Measurements from ENCODE around the gene XK. TPM values are rescaled to one million over a fixed set of nuclear protein-coding genes. Genes with fewer than 3 reads are reported as not detected.
"Not testable (repeated sequence)": the region's sequence is repeated elsewhere in the genome, so short reads cannot be mapped to it uniquely, and the experiment has no call there.

XK gene, protein sequence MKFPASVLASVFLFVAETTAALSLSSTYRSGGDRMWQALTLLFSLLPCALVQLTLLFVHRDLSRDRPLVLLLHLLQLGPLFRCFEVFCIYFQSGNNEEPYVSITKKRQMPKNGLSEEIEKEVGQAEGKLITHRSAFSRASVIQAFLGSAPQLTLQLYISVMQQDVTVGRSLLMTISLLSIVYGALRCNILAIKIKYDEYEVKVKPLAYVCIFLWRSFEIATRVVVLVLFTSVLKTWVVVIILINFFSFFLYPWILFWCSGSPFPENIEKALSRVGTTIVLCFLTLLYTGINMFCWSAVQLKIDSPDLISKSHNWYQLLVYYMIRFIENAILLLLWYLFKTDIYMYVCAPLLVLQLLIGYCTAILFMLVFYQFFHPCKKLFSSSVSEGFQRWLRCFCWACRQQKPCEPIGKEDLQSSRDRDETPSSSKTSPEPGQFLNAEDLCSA
- 0.30 and 0.87 TPM in 2 replicates for total RNA-seq

DNA sequence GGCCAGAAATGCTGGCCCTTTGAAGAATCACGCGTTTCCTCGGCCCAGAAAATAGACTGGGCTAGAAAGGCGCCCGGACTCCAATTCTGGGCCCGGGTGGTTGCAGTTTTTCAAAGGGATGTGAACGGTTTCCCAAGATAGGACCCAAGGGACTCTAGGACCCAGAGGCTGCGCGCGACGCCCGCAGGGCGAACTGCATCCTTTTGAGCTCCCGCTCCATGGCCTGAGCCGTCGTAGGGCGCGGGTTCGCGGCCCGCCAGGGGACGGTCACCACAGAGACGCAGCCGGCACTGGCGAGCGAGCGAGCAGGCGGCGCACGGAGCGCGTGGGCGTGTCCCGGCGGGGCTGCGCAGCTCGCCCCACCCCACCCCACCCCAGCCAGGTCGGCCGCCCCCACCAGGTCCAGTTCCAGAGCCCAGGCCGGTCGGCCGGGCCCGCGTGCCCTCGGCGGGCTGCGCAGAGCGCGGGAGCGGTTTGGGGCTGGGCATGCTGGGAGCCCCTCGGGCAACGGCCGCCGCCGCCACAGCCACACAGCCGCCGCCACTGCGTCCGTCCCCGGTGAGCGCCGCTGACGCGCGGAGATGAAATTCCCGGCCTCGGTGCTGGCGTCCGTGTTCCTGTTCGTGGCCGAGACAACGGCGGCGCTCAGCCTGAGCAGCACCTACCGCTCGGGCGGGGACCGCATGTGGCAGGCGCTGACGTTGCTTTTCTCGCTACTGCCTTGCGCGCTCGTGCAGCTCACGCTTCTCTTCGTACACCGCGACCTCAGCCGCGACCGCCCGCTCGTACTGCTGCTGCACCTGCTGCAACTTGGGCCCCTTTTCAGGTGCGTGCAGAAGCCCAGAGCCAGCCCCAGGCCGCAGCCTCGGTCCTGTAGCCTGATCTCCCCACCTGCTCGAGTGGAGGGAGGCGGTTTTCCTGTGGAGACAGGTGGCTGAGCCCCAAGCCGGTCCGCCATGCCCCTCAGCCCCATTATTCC is at the start of gene XK:
Gene XK (plus strand): TSS at position 411 of the 979 bp plus-strand sequence. CDS start 171 bp downstream, at position 582.
- DNase-seq (ENCODE audit: low read depth), result peak; percentile 2

DNA sequence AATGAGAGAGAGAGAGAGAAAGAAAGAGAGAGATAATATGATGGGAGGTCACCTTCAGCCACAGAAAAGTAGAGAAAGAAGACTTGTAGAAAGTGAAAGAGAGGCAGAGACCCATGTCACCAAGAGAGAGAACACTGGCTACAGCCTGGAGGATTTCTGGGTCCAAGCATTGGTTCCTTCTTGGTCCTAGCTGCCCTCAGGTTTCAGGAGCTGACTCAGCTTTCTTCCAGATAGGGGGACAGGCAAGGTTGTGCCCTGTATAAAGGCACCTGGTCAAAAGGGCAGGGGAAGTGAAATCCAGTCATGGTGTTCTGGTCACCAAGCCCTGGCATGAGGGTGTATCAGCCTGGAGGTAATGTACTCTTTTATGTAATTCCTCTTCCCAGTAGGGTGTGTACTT is 47.5 kb upstream of the XK start:
- no peak for DNase-seq (ENCODE audit: low read depth)

GRCh38 chrX:37640142-37640541 is 45.4 kb upstream of the XK start:
- no peak for DNase-seq (ENCODE audit: low read depth)

DNA sequence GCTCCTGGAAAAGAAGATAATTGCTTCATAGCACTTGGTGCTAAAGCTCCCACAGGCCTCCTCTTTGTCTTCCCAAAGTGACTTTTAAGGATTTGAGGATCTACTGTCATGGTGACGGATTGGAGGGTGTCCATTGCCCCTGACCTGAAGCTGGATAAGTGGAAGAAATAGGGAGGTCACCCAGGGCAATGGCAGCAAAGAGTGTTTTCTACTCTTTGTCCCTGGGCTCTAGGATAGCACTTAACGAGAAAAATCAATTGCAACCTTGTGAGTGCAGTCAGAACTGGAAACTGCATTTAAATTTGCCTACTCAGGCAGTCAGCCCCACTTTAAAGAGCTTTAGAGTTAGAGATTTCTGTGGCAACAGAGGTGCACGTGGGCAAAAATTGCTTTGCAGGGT is 43.7 kb upstream of the XK start:
- DNase-seq (ENCODE audit: low read depth), result no peak

DNA sequence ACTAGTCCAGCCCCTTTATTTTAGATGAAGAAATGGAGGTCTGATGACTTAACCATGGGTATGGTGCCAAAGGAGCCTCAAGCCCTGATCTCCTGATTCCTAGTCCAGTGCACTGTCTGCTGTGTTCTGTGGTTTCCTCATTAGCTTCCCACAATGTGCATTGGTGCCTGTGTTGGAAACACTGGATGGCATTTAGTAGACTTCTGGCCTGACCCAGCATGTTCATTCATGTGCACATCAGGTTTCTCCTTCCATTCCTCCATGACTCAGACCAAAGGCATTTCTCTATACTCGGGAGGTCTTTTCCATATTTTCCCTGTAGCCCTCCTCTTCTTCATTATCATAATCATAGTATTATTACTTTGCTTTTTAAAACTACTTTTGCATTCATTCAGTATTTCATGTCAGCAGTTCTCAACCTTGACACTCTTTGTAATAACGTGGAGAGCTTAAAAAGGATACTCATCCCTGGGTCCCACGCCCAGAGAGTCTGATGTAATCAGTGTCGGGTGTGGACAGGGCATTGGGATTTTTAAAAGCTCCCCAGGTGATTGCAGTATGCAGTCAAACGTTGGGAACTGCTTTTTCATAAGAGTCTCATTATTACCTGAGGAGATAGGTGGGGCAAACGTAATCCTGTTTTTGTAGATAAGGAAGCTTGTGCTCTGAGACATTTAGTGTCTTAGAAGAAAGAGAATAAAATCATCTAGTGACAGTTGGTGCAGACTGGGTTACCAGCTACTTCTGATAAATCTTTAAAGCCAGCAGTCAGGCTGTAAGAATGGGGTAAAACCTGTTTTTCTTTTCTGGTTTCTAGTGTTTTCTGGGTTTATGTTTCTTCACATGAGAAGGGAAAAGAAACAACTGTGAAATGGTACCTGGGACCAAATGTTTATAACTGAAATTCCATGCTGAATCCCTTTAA is 40.9 kb upstream of the XK start:
- DNase-seq (ENCODE audit: low read depth), result no peak

DNA sequence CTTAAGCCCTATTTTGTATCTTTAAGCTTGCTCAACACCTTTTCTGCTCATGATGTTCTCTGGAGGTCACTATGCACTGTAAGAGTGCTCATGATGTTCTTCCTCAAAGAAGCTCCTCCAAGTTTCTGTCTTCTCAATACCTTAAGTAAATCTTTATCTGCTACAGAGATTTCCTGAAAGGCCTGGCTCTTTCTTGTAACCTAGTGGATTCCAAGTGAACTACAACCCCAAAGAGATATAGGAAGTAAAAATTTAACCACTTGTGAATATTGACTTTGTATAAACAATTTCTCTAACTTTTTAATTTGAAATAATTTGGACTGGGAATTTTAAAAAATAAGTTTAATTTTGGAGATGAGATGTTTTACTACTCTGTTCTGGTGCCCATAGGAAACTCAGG is 39.3 kb upstream of the XK start:
- no peak for DNase-seq (ENCODE audit: low read depth)

DNA sequence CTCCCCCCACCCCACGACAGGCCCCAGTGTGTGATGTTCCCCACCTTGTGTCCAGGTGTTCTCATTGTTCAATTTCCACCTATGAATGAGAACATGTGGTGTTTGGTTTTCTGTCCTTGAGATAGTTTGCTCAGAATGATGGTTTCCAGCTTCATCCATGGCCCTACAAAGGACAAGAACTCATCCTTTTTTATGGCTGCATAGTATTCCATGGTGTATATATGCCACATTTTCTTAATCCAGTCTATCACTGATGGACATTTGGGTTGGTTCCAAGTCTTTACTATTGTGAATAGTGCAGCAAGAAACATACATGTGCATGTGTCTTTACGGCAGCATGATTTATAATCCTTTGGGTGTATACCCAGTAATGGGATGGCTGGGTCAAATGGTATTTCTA is 34.7 kb upstream of the XK start:
- not testable (repeated sequence) for DNase-seq (ENCODE audit: low read depth)

DNA sequence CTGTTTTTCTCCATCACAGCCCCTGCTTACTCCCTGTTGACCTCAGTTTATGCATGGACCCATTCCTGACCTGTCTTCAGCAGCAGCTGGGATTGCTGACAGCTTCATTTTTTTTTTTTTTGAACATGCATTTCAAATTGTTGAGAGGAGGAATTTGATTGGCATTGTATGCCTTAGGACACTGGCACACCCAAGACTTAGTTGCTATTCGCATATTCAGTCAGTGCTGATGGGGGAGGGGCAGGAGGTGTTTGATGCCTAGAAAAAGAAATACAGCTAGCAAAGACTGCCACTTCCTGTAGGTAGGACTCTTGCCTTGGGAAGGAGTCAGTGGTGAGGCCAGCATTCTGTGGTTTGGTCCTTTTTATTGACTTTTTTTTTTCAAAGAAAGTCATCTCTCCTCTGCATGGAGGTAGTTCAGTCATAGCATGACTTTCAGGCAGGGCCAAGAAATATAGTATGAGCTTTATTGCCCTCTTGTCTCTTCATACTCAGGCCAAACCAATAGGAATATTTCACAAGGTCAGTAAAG is 33.6 kb upstream of the XK start:
- no peak for DNase-seq (ENCODE audit: low read depth)

DNA sequence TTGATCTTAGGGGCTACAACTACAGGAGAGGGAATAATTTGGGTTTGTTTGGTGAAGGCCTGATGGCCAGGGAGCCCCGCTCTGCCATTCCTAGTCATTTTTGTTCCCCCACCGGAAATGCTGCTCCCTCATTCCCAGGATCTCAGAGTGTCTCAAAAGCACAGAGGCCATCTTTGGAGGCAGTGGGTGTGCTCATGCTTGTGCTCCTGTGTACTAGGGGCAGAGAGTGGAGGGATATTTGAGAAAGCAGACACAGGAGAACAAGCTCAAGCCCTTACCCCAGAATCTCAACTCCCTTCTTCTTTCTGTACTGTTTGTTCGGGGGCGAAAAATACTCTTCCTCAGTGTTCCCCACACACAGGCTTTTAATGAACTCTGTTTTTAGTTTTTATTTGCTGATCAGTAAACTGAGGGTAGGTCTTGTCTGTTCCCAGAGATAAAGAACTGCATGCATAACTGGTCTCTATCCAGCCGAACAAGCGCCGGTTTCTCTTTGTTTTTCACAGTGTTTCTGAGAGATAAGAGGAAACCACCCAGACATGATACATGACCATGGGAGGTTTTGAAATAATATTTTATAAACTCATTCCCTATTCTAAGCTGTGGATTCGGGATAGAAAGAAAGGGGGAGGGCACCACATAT is 32.9 kb upstream of the XK start:
- no peak for DNase-seq (ENCODE audit: low read depth)

- DNase-seq (ENCODE audit: low read depth), result no peak
Measured at GRCh38 chrX:37653397-37654085, 32.0 kb upstream of the XK start.

- DNase-seq (ENCODE audit: low read depth), result no peak
Measured at GRCh38 chrX:37658343-37659030, 27.1 kb upstream of the XK start.

DNA sequence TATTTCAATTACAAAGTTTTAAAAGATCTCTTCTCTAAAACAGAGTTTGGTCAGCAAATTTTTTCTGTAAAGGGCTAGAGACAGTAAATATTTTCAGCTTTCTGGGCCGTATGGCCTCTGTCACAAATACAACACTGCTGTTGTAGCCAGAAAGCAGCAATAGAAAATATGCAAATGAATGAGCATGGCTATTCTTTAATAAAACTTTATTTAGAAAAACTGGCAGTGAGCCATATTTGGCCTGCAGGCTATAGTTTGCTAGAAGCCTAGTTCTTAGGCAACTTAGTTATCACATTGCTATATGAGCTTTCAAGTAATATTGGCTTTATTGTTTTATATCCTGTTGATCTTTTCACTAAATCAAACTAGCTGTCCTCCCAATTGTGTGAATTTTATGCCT is 26.5 kb upstream of the XK start:
- no peak for DNase-seq (ENCODE audit: low read depth)

DNA sequence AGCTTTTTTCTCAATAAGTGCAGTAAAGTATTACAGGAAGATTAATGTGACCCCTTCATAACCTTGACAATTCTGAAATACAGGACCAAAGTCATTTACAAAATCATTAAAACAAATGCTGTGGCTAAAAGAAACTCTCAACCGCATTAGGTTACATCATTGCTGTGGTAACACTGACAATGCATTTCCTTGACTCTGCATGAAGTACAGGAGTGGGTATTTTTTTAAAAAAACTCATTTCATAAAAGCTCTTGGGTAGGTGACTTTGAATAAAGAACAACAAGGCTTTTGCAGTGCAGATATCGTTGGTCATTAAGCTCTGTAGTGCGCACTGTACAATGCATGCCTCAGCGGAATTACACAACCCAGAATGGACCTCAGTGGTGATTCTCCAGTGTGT is 23.4 kb upstream of the XK start:
- no peak for DNase-seq (ENCODE audit: low read depth)

- DNase-seq (ENCODE audit: low read depth), result no peak
Measured at GRCh38 chrX:37666516-37666915, 19.1 kb upstream of the XK start.

- no peak for DNase-seq (ENCODE audit: low read depth)
Measured at GRCh38 chrX:37667141-37667540, 18.4 kb upstream of the XK start.

- no peak for DNase-seq (ENCODE audit: low read depth)
Measured at GRCh38 chrX:37672563-37672962, 13.0 kb upstream of the XK start.

DNA sequence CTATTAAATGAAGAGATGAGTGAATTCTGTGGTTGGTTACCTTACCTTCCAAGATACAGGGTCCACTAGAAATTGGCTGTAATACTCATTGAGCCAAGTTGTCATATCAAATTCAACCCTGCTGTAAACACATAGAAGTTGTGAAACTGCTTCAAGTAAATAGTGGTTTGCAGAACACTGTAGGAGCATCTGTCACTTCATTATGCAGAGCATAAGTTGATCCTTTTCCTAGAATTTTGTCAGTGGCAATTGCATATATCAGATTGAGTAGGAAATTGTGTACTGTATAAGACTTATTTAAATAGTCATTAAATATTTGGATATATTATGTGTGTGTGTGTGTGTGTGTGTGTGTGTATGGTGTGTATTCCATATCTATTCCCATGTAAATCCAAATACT is 8.8 kb upstream of the XK start:
- DNase-seq (ENCODE audit: low read depth), result no peak

- no peak for DNase-seq (ENCODE audit: low read depth)
Measured at GRCh38 chrX:37677243-37677642, 8.3 kb upstream of the XK start.

GRCh38 chrX:37677765-37678164 is 7.8 kb upstream of the XK start:
- DNase-seq (ENCODE audit: low read depth), result no peak

DNA sequence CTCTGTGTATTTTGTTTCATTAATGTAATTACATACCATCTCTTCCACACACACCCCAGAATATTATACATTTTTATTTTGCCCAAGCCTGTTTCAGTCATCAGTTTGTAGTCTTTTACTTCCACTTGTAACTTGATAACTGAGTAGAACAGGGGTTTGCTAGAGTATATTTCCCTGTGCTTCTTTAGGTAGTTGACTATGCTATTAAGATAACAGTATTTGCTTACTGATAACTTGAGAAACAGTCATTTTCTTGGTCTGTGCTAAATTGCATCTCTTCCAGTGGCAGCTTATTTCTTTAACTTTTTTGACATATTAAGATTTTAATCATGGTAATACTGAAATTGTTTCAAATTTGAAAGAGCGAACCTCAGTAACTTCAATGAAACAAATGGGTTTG is 7.0 kb upstream of the XK start:
- DNase-seq (ENCODE audit: low read depth), result no peak

Measured in renal cortical epithelial cell (primary cell).